ENCODE results near the gene CAPN5.

CAPN5 gene

GRCh38 chr11:77079666-77080065, 12.9 kb downstream of the CAPN5 start:
- no peak overlapping the region for H3K4me3 Mint-ChIP-seq
- H3K27me3 Mint-ChIP-seq (ENCODE audit: low read depth): no peaks in the 10 kb centered on the region
- peaks cover 7% of the 10 kb centered on the region for H3K36me3 Mint-ChIP-seq (ENCODE audit: low read depth)
- peaks cover 19% of the 10 kb centered on the region for H3K4me1 Mint-ChIP-seq
- TF ChIP-seq CTCF (IDR thresholded peaks at IDR 0.05; ENCODE audit: unreplicated experiment in 3 of 3): no peak
- H3K9me3 Mint-ChIP-seq: peaks cover 8% of the 10 kb centered on the region
- H3K27ac Mint-ChIP-seq: no peak overlapping the region

DNA sequence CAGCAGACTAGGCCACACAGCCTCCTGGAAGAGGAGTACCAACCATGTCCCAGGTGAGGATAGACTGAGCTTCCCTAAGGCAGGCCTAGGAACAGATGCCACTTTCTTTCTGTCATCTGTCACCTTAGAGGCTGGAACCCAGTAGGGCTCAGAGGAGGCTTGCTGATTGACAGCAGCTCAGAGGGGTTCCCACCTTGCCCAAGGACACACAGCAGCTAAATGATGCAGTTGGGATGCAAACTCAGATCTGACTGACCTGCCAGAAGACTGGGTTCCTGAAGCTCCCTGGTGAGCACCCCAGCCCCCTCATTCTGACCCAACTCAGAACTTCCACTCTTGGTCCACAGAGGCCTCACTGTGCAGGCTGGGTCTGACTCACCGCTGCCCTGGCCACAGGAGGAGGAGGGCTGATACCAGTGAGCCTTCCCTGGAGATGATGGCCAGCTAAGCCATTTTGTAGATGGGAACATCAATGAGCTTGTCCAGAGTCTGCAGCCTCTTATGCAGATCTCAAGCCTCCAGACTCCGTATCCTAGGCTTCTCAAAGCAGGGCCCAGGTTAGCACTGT, 14.0 kb downstream of the CAPN5 start:
- no peaks in the 10 kb centered on the region for H3K27me3 Mint-ChIP-seq (ENCODE audit: low read depth)
- H3K4me3 Mint-ChIP-seq: no peak overlapping the region
- peaks cover 7% of the 10 kb centered on the region for H3K36me3 Mint-ChIP-seq (ENCODE audit: low read depth)
- no peak for TF ChIP-seq CTCF (IDR thresholded peaks at IDR 0.05; ENCODE audit: unreplicated experiment in 3 of 3)
- H3K9me3 Mint-ChIP-seq: peaks cover 8% of the 10 kb centered on the region
- peaks cover 19% of the 10 kb centered on the region for H3K4me1 Mint-ChIP-seq
- H3K27ac Mint-ChIP-seq: no peak overlapping the region

GRCh38 chr11:77081381-77081851, 14.6 kb downstream of the CAPN5 start:
- H3K27me3 Mint-ChIP-seq (ENCODE audit: low read depth): no peaks in the 10 kb centered on the region
- peaks cover 17% of the 10 kb centered on the region for H3K4me1 Mint-ChIP-seq
- H3K36me3 Mint-ChIP-seq (ENCODE audit: low read depth): peaks cover 7% of the 10 kb centered on the region
- H3K4me3 Mint-ChIP-seq: no peak overlapping the region
- peak overlapping the region in 1 of 3 experiments; percentile 39 for H3K27ac Mint-ChIP-seq
- peaks cover 8% of the 10 kb centered on the region for H3K9me3 Mint-ChIP-seq
- TF ChIP-seq CTCF (IDR thresholded peaks at IDR 0.05; ENCODE audit: unreplicated experiment in 3 of 3): no peak

DNA sequence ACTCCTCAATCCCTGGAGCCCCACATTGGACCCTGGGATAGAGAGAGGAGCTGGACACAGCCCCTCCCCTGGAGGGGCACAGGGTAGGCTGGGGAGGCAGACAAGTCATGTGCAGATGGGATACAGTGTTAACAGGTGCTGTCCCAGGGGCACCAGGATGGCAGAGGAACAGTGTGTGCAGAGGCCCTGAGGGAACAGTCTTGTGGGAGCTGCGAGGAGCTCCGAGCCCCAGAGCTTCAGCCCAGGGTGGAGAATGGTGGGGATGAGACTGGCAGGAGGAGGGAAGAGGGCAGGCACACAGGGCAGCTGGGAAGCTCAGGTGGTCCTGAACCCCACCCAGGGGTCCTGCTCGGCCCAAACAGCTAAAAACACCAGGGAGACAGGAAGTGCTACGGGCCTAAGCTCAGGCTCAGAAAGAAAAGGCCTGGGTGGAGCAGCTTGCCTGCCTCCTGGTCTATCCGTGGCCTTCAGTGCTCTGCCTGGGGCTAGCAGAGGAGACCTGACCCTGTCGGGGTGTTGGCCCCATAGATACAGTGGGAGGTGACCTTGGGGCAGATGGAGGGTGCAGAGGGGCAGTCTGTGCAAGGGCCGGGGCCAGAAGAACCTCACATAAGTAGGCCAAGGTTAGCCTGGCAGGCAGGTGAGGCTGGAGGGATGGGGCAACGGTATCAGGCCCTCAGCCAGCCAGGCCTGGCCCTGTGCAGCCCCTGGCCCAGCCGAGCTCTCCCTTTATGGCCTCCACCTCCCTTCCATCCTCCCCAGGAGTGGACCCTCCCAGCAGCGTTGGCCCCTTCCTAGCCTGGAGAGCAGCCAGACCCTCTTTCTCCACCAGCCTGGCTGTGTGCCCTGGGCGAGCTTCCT, 15.4 kb downstream of the CAPN5 start:
- no peak for TF ChIP-seq CTCF (IDR thresholded peaks at IDR 0.05; ENCODE audit: unreplicated experiment in 3 of 3)
- peaks cover 8% of the 10 kb centered on the region for H3K9me3 Mint-ChIP-seq
- H3K36me3 Mint-ChIP-seq (ENCODE audit: low read depth): peaks cover 7% of the 10 kb centered on the region
- H3K4me3 Mint-ChIP-seq: no peak overlapping the region
- H3K27me3 Mint-ChIP-seq (ENCODE audit: low read depth): no peaks in the 10 kb centered on the region
- peak overlapping the region in 1 of 3 experiments; percentile 59 for H3K27ac Mint-ChIP-seq
- peaks cover 14% of the 10 kb centered on the region for H3K4me1 Mint-ChIP-seq

- Mint-ChIP-seq H3K4me1 (peaks cover 14% of the 10 kb centered on the region), H3K4me3 (no peak overlapping the region), H3K27me3 (ENCODE audit: low read depth) (no peaks in the 10 kb centered on the region), H3K27ac (peak overlapping the region in 1 of 3 experiments; percentile 59), H3K9me3 (peaks cover 6% of the 10 kb centered on the region), H3K36me3 (ENCODE audit: low read depth) (peaks cover 7% of the 10 kb centered on the region)
- no peak for TF ChIP-seq CTCF (IDR thresholded peaks at IDR 0.05; ENCODE audit: unreplicated experiment in 3 of 3)
Observed at GRCh38 chr11:77082838-77083565, 16.2 kb downstream of the CAPN5 start.
